Measurements from ENCODE around the gene CTIF.

Gene CTIF

GRCh38 chr18:48552130-48552529 lies 13.3 kb downstream of the CTIF start:
- DNase-seq: no peak

GRCh38 chr18:48553236-48553635 lies 14.4 kb downstream of the CTIF start:
- no peak for DNase-seq

- no peak for DNase-seq
Observed at GRCh38 chr18:48554610-48555400, 16.0 kb downstream of the CTIF start.

GRCh38 chr18:48555465-48555995 lies 16.7 kb downstream of the CTIF start:
- DNase-seq: no peak

GRCh38 chr18:48557640-48558174 lies 18.9 kb downstream of the CTIF start:
- DNase-seq: no peak

- no peak for DNase-seq
Observed at GRCh38 chr18:48558248-48558647, 19.4 kb downstream of the CTIF start.

GRCh38 chr18:48560491-48560890 lies 21.7 kb downstream of the CTIF start:
- no peak for DNase-seq

- DNase-seq: no peak
Observed at GRCh38 chr18:48562075-48562474, 23.2 kb downstream of the CTIF start.

- DNase-seq: no peak
Observed at GRCh38 chr18:48563027-48563426, 24.2 kb downstream of the CTIF start.

- DNase-seq: no peak
Observed at GRCh38 chr18:48564139-48564538, 25.3 kb downstream of the CTIF start.

- DNase-seq: no peak
Observed at GRCh38 chr18:48565105-48565504, 26.3 kb downstream of the CTIF start.

GRCh38 chr18:48566589-48566988 lies 27.8 kb downstream of the CTIF start:
- DNase-seq: no peak

GRCh38 chr18:48567388-48567787 lies 28.6 kb downstream of the CTIF start:
- no peak for DNase-seq

GRCh38 chr18:48569139-48569914 lies 30.5 kb downstream of the CTIF start:
- DNase-seq: no peak

GRCh38 chr18:48569915-48570264 lies 31.1 kb downstream of the CTIF start:
- no peak for DNase-seq

GRCh38 chr18:48570313-48570712 lies 31.5 kb downstream of the CTIF start:
- no peak for DNase-seq

- DNase-seq: no peak
Observed at GRCh38 chr18:48571639-48572384, 33.0 kb downstream of the CTIF start.

- DNase-seq: no peak
Observed at GRCh38 chr18:48572402-48573126, 33.7 kb downstream of the CTIF start.

GRCh38 chr18:48573632-48574283 lies 34.9 kb downstream of the CTIF start:
- DNase-seq: no peak

GRCh38 chr18:48574667-48575300 lies 36.0 kb downstream of the CTIF start:
- DNase-seq: no peak

- no peak for DNase-seq
Observed at GRCh38 chr18:48575301-48575657, 36.4 kb downstream of the CTIF start.

Data from OCI-M1 (cell line).